WTC11 (cell line): Measurements from ENCODE around the gene PRKCE.

Experiments
- EMX1 ChIP-seq: fragments of 250-450 bp; sonication (Bioruptor Pico); IDR thresholded peaks from 2 replicates; pipeline ENCODE4 v1.8.0; 2021; ENCODE audit warnings: mild to moderate bottlenecking
- NR1H2 ChIP-seq: sonication (generic); formaldehyde crosslinking; IDR thresholded peaks from 2 replicates; pipeline ENCODE4 v1.9.0; 2021; ENCODE audit warnings: mild to moderate bottlenecking, moderate library complexity, missing genetic modification reagents
- NR2C2 ChIP-seq: sonication (generic); formaldehyde crosslinking; IDR thresholded peaks from 2 replicates; pipeline ENCODE4 v1.8.0; 2022; ENCODE audit warnings: mild to moderate bottlenecking, missing genetic modification reagents
- SMAD3 ChIP-seq: sonication (generic); formaldehyde crosslinking; IDR thresholded peaks from 2 replicates; pipeline ENCODE4 v1.8.0; 2022; ENCODE audit warnings: missing genetic modification reagents, mild to moderate bottlenecking, borderline replicate concordance
- SP1 ChIP-seq: sonication (generic); formaldehyde crosslinking; conservative IDR thresholded peaks from 2 replicates; pipeline ENCODE4 v1.8.1; 2022; ENCODE audit warnings: missing genetic modification reagents
- TEAD4 ChIP-seq: sonication (generic); formaldehyde crosslinking; IDR thresholded peaks from 2 replicates; pipeline ENCODE4 v1.8.0; 2022; ENCODE audit warnings: mild to moderate bottlenecking, missing genetic modification reagents
- TF ChIP-seq, protein P1 (sequence below): fragments of 200-600 bp; IDR thresholded peaks from 2 replicates; pipeline ENCODE4 v1.8.0; 2022; ENCODE audit warnings: antibody characterized with exemption
- TF ChIP-seq, protein P2 (sequence below): sonication (generic); formaldehyde crosslinking; IDR thresholded peaks from 2 replicates; pipeline ENCODE4 v1.8.1; 2022; ENCODE audit warnings: mild to moderate bottlenecking, moderate library complexity, missing genetic modification reagents
- TF ChIP-seq, protein P3 (sequence below): fragments of 250-450 bp; sonication (Bioruptor Pico); IDR thresholded peaks from 2 replicates; pipeline ENCODE4 v1.9.0; 2021; ENCODE audit warnings: mild to moderate bottlenecking
- TF ChIP-seq, protein P4 (sequence below): sonication (generic); formaldehyde crosslinking; IDR thresholded peaks from 2 replicates; pipeline ENCODE4 v1.8.0; 2022; ENCODE audit warnings: mild to moderate bottlenecking, missing genetic modification reagents
- TF ChIP-seq, protein P5 (sequence below): sonication (generic); formaldehyde crosslinking; IDR thresholded peaks from 2 replicates; pipeline ENCODE4 v1.8.0; 2022; ENCODE audit warnings: mild to moderate bottlenecking, missing genetic modification reagents
- TF ChIP-seq, protein P6 (sequence below): sonication (generic); formaldehyde crosslinking; IDR thresholded peaks from 2 replicates; pipeline ENCODE4 v1.8.1; 2023; ENCODE audit warnings: mild to moderate bottlenecking, missing genetic modification reagents, moderate library complexity

DNA sequence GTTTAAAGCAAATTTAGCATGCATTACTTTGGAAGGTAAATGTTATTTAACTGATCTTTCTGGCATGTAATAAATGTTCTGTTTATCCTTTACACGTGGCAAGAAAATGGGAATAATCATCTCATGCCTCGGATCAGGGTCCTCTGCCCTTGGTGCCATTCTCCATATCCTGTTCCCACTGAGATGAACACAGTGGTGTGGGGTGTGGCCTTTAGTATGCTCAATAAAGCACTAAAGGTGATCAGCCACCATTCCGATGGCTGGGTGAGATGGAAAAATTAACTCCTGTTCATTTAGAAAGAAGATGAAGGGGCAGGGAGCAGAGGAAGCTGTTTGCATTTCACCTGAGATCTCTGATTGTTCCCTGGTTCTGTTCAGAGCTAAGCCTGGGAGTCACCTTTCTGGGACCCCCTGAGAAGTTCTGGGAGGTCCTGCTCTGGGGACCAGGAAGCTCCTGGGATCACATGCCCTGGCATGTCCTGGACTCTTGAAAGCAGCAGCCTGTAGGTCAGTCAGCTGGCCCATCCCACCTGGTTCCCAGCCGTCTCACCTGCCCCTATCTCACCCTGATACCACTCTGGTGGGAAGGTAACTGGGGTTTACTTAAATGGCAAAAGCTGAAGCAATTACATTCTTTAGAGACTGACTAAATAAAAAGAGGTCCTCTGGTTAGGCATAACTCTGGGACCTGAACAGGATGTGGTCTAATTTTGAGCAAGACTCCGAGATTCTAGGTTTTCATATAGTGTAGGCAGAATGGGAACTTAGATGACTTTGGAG is 356.8 kb downstream of the PRKCE start:
- TF ChIP-seq, protein P1, sequence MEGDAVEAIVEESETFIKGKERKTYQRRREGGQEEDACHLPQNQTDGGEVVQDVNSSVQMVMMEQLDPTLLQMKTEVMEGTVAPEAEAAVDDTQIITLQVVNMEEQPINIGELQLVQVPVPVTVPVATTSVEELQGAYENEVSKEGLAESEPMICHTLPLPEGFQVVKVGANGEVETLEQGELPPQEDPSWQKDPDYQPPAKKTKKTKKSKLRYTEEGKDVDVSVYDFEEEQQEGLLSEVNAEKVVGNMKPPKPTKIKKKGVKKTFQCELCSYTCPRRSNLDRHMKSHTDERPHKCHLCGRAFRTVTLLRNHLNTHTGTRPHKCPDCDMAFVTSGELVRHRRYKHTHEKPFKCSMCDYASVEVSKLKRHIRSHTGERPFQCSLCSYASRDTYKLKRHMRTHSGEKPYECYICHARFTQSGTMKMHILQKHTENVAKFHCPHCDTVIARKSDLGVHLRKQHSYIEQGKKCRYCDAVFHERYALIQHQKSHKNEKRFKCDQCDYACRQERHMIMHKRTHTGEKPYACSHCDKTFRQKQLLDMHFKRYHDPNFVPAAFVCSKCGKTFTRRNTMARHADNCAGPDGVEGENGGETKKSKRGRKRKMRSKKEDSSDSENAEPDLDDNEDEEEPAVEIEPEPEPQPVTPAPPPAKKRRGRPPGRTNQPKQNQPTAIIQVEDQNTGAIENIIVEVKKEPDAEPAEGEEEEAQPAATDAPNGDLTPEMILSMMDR = no peak
- TF ChIP-seq EMX1 (CRISPR knock-in tag) = no peak
- no peak for TF ChIP-seq SP1 (CRISPR knock-in tag)
- TF ChIP-seq, protein P2, sequence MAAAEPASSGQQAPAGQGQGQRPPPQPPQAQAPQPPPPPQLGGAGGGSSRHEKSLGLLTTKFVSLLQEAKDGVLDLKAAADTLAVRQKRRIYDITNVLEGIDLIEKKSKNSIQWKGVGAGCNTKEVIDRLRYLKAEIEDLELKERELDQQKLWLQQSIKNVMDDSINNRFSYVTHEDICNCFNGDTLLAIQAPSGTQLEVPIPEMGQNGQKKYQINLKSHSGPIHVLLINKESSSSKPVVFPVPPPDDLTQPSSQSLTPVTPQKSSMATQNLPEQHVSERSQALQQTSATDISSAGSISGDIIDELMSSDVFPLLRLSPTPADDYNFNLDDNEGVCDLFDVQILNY (CRISPR knock-in tag) = no peak
- no peak for TF ChIP-seq NR2C2
- TF ChIP-seq, protein P3, sequence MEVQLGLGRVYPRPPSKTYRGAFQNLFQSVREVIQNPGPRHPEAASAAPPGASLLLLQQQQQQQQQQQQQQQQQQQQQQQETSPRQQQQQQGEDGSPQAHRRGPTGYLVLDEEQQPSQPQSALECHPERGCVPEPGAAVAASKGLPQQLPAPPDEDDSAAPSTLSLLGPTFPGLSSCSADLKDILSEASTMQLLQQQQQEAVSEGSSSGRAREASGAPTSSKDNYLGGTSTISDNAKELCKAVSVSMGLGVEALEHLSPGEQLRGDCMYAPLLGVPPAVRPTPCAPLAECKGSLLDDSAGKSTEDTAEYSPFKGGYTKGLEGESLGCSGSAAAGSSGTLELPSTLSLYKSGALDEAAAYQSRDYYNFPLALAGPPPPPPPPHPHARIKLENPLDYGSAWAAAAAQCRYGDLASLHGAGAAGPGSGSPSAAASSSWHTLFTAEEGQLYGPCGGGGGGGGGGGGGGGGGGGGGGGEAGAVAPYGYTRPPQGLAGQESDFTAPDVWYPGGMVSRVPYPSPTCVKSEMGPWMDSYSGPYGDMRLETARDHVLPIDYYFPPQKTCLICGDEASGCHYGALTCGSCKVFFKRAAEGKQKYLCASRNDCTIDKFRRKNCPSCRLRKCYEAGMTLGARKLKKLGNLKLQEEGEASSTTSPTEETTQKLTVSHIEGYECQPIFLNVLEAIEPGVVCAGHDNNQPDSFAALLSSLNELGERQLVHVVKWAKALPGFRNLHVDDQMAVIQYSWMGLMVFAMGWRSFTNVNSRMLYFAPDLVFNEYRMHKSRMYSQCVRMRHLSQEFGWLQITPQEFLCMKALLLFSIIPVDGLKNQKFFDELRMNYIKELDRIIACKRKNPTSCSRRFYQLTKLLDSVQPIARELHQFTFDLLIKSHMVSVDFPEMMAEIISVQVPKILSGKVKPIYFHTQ (CRISPR knock-in tag) = no peak
- TF ChIP-seq, protein P4, sequence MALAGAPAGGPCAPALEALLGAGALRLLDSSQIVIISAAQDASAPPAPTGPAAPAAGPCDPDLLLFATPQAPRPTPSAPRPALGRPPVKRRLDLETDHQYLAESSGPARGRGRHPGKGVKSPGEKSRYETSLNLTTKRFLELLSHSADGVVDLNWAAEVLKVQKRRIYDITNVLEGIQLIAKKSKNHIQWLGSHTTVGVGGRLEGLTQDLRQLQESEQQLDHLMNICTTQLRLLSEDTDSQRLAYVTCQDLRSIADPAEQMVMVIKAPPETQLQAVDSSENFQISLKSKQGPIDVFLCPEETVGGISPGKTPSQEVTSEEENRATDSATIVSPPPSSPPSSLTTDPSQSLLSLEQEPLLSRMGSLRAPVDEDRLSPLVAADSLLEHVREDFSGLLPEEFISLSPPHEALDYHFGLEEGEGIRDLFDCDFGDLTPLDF = no peak
- no peak for TF ChIP-seq NR1H2 (CRISPR knock-in tag)
- TF ChIP-seq SMAD3 (CRISPR knock-in tag) = no peak
- TF ChIP-seq, protein P5, sequence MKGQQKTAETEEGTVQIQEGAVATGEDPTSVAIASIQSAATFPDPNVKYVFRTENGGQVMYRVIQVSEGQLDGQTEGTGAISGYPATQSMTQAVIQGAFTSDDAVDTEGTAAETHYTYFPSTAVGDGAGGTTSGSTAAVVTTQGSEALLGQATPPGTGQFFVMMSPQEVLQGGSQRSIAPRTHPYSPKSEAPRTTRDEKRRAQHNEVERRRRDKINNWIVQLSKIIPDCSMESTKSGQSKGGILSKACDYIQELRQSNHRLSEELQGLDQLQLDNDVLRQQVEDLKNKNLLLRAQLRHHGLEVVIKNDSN = no peak; the same call in 1 of the 2 replicates
- TF ChIP-seq, protein P6, sequence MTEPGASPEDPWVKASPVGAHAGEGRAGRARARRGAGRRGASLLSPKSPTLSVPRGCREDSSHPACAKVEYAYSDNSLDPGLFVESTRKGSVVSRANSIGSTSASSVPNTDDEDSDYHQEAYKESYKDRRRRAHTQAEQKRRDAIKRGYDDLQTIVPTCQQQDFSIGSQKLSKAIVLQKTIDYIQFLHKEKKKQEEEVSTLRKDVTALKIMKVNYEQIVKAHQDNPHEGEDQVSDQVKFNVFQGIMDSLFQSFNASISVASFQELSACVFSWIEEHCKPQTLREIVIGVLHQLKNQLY (CRISPR knock-in tag) = no peak
- TF ChIP-seq TEAD4 = no peak
